ENCODE data around the gene SCUBE2. TPM values are rescaled to one million over a fixed set of nuclear protein-coding genes. Genes with fewer than 3 reads are reported as not detected.

The SCUBE2 gene
- total RNA-seq, 1 experiment from 2014 or later: 0.18 TPM

DNA sequence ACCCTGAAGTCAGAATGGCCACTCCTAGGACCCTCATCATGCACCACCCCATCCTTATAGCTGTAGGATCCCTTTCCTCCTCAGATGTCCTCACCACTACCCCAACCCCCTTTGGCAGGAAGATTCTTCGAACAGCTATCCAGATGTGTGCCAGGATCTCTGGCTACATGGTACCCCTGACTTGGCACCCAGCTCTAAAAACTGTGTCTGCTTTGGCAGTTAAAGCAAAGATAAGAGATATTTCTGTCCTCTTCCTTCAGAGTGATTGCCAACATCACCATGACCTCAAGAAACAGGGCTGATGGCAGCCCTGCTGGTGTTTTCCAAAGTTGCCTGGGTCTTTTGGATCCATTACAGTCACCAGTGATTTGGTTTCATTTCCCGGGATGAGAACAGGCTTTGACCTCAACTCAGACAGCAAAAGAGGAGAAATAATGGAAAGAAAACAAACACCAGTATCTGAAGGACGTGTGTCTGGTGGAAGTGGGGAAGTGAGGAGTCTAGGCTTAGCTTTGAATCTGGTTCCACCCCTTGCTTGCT, 83.3 kb downstream of the SCUBE2 start:
- Histone ChIP-seq H2AFZ (ENCODE audit: low read length) (no peak overlapping the region), H3K79me2 (ENCODE audit: low read length) (no peaks in the 10 kb centered on the region), H3K4me1 (ENCODE audit: insufficient read depth, low read length) (no peaks in the 10 kb centered on the region), H3K9ac (ENCODE audit: low read length) (no peak overlapping the region), H3K27me3 (ENCODE audit: low read length) (no peaks in the 10 kb centered on the region), H3K4me3 (ENCODE audit: low read length) (no peak overlapping the region), H4K20me1 (ENCODE audit: low read length) (no peaks in the 10 kb centered on the region), H3K9me2 (replicated peaks; ENCODE audit: low read length) (no peaks in the 10 kb centered on the region), H3K9me3 (ENCODE audit: low read length) (no peaks in the 10 kb centered on the region), H3K27ac (ENCODE audit: low read length) (no peak overlapping the region), H3K4me2 (ENCODE audit: low read length) (no peak overlapping the region), H3K36me3 (ENCODE audit: low read depth, low read length) (no peaks in the 10 kb centered on the region), H3F3A (ENCODE audit: low read length, unreplicated experiment) (no peaks in the 10 kb centered on the region)
- no peak for ATAC-seq
- TF ChIP-seq EZH2phosphoT487 (IDR thresholded peaks at IDR 0.05; ENCODE audit: borderline replicate concordance, low read length): no peak
- TF ChIP-seq EZH2 (IDR thresholded peaks at IDR 0.05; ENCODE audit: low read length, unreplicated experiment): no peak
- TF ChIP-seq, protein P1, sequence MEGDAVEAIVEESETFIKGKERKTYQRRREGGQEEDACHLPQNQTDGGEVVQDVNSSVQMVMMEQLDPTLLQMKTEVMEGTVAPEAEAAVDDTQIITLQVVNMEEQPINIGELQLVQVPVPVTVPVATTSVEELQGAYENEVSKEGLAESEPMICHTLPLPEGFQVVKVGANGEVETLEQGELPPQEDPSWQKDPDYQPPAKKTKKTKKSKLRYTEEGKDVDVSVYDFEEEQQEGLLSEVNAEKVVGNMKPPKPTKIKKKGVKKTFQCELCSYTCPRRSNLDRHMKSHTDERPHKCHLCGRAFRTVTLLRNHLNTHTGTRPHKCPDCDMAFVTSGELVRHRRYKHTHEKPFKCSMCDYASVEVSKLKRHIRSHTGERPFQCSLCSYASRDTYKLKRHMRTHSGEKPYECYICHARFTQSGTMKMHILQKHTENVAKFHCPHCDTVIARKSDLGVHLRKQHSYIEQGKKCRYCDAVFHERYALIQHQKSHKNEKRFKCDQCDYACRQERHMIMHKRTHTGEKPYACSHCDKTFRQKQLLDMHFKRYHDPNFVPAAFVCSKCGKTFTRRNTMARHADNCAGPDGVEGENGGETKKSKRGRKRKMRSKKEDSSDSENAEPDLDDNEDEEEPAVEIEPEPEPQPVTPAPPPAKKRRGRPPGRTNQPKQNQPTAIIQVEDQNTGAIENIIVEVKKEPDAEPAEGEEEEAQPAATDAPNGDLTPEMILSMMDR (conservative IDR thresholded peaks at IDR 0.05; ENCODE audit: low read depth, low read length): no peak
- ChIA-PET POLR2A (ENCODE audit: unreplicated experiment) (no interaction called here), CTCF (no interaction called here)
- DNase-seq: no peak
- intact Hi-C loops (cut with micrococcal nuclease): no loop called here
- no TSS peak for BruUV-seq (replicated peaks)

DNA sequence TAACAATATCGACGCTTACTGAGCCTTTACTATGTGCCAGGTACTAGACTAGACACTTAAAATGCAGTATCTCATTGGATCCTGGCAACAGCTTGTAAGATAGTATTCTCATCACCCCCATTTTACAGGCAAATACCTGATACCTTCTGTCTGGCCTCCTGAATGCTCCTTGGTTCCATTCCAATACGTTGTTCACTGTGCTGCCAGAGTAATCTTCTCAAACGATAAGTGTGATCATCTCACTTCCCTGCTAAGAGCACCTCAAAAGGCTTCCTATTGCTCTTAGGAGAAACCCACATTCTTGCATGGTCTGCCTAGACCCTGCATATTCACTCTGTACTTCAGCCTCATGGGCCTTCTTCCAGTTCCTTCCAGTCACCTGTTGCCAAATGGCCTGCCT, 86.3 kb downstream of the SCUBE2 start:
- no peak overlapping the region for H3K4me2 ChIP-seq (ENCODE audit: low read length)
- no peak for ATAC-seq
- H3K4me3 ChIP-seq (ENCODE audit: low read length): no peak overlapping the region
- H2AFZ ChIP-seq (ENCODE audit: low read length): no peak overlapping the region
- H3K9ac ChIP-seq (ENCODE audit: low read length): no peak overlapping the region
- no peak overlapping the region for H3K27ac ChIP-seq (ENCODE audit: low read length)
- POLR2A ChIA-PET (ENCODE audit: unreplicated experiment): no interaction called here
- H4K20me1 ChIP-seq (ENCODE audit: low read length): no peaks in the 10 kb centered on the region
- no peaks in the 10 kb centered on the region for H3K9me3 ChIP-seq (ENCODE audit: low read length)
- no TSS peak for BruUV-seq (replicated peaks)
- no peaks in the 10 kb centered on the region for H3K36me3 ChIP-seq (ENCODE audit: low read depth, low read length)
- intact Hi-C loops (cut with micrococcal nuclease): no loop called here
- no peaks in the 10 kb centered on the region for H3K27me3 ChIP-seq (ENCODE audit: low read length)
- no peaks in the 10 kb centered on the region for H3F3A ChIP-seq (ENCODE audit: low read length, unreplicated experiment)
- no peaks in the 10 kb centered on the region for H3K79me2 ChIP-seq (ENCODE audit: low read length)
- H3K9me2 ChIP-seq (replicated peaks; ENCODE audit: low read length): no peaks in the 10 kb centered on the region
- TF ChIP-seq EZH2 (IDR thresholded peaks at IDR 0.05; ENCODE audit: low read length, unreplicated experiment): no peak
- TF ChIP-seq, protein P1 (conservative IDR thresholded peaks at IDR 0.05; ENCODE audit: low read depth, low read length): no peak
- TF ChIP-seq EZH2phosphoT487 (IDR thresholded peaks at IDR 0.05; ENCODE audit: borderline replicate concordance, low read length): no peak
- CTCF ChIA-PET: no interaction called here
- H3K4me1 ChIP-seq (ENCODE audit: insufficient read depth, low read length): peaks cover 9% of the 10 kb centered on the region; the same call in 1 of the 2 replicates
- DNase-seq: no peak

DNA sequence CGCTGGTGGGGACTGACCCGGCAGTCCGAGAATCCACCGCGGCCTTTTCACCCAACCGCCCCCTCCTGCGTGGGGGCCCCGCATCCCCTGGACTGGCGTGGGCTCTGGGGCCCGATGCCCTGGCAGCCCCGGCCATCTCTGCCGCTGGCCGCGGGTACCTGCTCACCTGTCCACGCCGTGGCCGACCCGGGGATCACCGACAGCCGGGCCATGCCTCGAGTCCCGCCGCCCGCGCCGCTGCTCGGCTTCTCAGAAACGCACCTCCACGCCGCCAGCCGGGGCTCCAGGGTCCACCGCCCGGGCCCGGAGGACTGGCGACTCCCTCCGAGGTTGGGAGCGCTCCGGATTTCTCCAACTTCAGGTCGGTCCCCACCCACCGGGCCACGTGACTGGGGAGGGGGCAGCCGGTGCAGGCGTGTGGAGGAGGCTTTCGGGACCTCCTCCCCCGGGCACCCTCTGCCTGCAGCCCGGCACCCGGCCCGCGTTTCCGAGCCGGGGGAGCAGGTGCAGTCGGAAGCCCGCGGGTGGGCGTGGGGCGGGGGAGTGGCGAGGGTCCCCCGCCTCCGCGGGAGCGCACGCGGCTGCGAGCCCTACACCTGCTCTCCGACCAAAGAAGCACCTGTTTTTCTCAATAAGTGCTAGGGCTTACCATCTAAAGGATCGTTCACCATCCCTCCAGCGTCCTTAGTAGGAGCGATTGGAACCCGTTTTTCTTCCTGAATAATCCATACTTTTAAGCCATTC, 87.0 kb downstream of the SCUBE2 start:
- ATAC-seq (no peak), DNase-seq (no peak)
- H3K4me2 ChIP-seq (ENCODE audit: low read length): no peak overlapping the region
- no peaks in the 10 kb centered on the region for H3K79me2 ChIP-seq (ENCODE audit: low read length)
- TF ChIP-seq EZH2 (IDR thresholded peaks at IDR 0.05; ENCODE audit: low read length, unreplicated experiment): no peak
- TF ChIP-seq, protein P1 (conservative IDR thresholded peaks at IDR 0.05; ENCODE audit: low read depth, low read length): no peak
- TF ChIP-seq EZH2phosphoT487 (IDR thresholded peaks at IDR 0.05; ENCODE audit: borderline replicate concordance, low read length): no peak
- no peaks in the 10 kb centered on the region for H3F3A ChIP-seq (ENCODE audit: low read length, unreplicated experiment)
- no peaks in the 10 kb centered on the region for H4K20me1 ChIP-seq (ENCODE audit: low read length)
- no TSS peak for BruUV-seq (replicated peaks)
- no peak overlapping the region for H3K27ac ChIP-seq (ENCODE audit: low read length)
- no peak overlapping the region for H2AFZ ChIP-seq (ENCODE audit: low read length)
- ChIA-PET POLR2A (ENCODE audit: unreplicated experiment) (no interaction called here), CTCF (no interaction called here)
- H3K4me3 ChIP-seq (ENCODE audit: low read length): no peak overlapping the region
- no peaks in the 10 kb centered on the region for H3K27me3 ChIP-seq (ENCODE audit: low read length)
- H3K9ac ChIP-seq (ENCODE audit: low read length): no peak overlapping the region
- H3K4me1 ChIP-seq (ENCODE audit: insufficient read depth, low read length): peaks cover 9% of the 10 kb centered on the region; the same call in 1 of the 2 replicates
- intact Hi-C loops (cut with micrococcal nuclease): no loop called here
- no peaks in the 10 kb centered on the region for H3K9me3 ChIP-seq (ENCODE audit: low read length)
- no peaks in the 10 kb centered on the region for H3K9me2 ChIP-seq (replicated peaks; ENCODE audit: low read length)
- no peaks in the 10 kb centered on the region for H3K36me3 ChIP-seq (ENCODE audit: low read depth, low read length)

All from PC-3 (cell line).